ENCODE results near the gene PLD5.
"Not testable (repeated sequence)": the region's sequence is repeated elsewhere in the genome, so short reads cannot be mapped to it uniquely, and the experiment has no call there.

PLD5 gene

DNA sequence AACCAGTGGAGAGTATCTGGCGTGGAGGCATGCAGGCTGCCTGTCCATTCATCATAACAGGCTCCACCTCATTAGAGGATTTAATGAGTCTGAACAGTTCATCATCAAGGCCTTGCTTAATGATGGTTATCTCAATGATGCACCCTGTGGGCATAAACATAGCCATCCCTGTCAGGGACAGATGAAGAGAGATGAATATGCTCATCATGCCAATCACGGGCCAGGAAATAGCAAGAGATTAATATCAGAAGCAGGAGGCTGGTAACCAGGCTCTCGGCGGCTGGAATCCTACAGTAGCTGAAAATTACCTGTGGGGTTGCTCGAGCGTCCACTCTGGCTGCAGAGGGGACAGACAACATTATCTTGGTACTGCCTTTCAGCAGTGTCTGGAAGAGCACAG is 247.7 kb downstream of the PLD5 start:
- not testable (repeated sequence) for DNase-seq (ENCODE audit: low read depth)

DNA sequence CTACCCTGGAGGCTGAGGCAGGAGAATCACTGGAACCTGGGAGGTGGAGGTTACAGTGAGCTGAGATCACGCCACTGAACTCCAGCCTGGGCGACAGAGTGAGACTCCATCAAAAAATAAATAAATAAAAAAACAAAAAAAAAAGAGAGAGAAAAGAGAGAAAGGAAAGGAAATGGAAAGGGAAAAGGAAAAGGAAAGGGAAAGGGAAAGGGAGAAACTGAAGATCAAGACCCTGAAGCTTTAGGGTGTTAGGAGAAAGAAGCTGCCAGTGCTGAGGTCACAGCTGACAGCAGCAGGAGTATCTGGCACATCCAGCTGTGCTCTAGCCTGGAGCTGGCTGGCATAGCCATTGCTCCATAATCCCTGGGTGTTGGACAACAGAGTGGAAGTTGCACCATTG is 257.5 kb downstream of the PLD5 start:
- not testable (repeated sequence) for DNase-seq (ENCODE audit: low read depth)

DNA sequence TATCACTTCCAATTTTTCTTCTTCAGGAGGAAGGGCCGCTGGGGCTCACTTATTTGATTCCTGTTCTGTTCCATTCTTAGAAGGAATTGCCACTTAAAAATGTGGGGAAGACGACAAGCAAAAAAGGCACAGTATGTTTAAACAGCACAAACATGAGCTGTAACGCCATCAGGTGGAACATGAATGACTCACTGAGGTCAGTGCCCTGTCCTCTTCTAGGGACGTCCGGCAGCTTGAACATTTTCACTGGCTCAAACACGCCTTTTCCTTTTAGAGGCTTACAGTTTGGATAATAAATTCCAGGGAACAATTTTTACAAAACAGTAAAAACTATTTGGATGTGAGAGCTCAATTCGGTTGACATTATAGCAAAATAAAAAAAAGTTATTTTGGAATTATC is 260.1 kb downstream of the PLD5 start:
- DNase-seq (ENCODE audit: low read depth), result not testable (repeated sequence)

DNA sequence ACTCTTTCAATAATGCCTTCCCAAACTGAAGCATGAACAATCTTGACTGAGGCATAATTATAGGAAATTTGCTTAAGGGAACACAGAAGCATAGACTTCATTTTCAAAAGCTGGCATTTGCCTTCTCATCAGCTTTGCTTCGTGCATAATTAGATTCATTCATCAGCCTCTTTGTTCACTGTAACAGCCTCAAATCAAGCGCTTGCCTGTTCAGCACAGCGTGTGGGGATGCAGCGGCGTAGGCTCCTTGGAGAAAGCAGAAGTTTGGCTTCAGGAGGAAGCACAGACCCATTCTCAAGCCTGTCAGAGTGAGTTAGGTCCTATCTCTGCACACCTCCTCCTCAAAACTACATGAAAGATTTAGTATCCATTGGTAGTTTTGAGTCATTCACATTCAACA is 279.2 kb downstream of the PLD5 start:
- DNase-seq (ENCODE audit: low read depth), result no peak

DNA sequence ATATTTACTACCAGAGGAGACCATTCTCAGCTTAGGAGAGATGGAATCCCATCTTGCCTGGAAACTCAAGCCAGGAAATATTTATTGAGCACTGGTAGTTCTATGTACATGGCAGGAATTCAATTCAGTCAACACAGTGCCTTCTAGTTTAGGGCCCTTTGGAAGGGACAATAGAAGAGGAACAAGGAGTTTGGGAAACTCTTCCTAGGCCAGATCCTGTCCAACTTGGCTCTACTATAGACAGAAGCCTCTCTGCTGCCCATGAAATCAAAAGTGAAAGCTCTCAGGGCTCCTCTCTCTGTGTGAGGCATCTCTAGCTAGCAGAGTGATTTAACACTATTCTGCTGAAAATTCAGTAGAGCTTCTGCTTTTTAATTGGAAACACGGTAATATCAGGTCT is 281.0 kb downstream of the PLD5 start:
- DNase-seq (ENCODE audit: low read depth), result no peak

DNA sequence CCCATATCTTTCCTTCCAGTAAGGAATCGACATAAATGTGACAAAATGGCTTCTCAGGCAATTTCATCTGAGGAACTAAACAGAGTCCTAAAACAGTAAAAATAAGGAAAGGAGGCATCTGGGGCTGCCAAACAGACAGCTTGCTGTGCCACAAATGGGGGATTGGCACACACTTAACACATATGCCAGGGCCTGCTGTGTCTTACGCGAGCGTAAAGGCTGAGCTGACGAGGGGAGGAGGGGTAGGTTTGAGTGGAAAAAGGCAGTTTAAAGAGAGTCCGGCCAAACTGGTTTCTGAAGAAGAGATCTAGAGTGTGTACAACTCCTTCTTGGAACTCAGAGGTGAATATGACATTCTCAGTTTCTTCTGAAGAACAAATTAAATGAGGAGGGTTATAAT is 281.5 kb downstream of the PLD5 start:
- DNase-seq (ENCODE audit: low read depth), result no peak

DNA sequence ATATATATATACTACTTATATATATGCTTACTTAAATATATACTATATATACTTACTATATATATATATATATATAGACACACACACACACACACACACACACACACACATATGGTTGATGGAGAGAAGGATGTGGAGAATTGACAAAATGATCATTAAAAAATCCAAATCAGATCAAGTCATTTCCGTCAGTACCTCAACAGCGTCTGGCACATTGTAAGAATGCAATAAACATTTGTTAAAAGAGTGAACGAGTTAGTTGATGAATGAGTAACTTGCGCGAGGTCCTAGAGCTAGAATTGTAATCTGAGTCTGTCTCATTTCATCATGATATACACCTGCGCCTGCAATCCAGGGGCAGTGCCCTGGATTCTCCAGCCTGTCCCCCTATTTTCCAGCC is 282.6 kb downstream of the PLD5 start:
- DNase-seq (ENCODE audit: low read depth), result no peak

DNA sequence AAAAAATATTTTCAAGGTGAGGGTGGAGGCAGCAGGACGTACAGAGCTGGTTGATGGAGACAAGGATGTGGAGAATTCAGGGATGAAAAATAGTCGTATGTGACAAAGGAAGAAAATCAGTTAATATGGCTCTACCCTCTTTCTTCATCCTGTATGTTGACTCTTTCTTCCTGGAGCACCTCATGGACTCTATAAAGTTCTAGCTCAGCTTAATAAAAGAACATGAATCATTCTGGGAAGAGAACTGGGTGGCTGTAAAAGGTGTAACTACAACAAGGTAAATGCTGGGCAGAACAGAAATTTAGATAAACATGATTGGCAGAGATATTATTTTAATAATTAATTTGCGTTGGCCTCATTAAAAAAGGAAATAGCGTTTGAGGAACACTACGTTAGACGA is 283.8 kb downstream of the PLD5 start:
- DNase-seq (ENCODE audit: low read depth), result no peak

DNA sequence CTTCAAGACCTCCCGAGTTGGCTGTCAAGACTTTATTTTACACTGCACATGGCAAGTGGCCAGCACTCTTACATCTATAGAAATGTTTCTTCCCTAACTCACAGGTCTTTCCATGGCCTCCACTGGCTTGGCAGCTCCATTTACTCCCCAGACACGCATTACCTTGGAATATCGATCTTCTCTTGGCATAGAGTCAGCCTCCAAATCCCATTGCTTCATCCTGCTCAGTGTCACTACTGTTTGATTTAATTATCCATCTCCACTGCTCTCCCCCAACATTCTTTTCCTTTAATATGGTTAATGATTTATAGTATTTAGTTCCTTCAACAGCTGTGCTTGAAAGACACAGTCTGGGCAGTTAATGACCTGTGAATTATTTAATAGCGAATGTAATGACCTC is 284.4 kb downstream of the PLD5 start:
- DNase-seq (ENCODE audit: low read depth), result no peak

DNA sequence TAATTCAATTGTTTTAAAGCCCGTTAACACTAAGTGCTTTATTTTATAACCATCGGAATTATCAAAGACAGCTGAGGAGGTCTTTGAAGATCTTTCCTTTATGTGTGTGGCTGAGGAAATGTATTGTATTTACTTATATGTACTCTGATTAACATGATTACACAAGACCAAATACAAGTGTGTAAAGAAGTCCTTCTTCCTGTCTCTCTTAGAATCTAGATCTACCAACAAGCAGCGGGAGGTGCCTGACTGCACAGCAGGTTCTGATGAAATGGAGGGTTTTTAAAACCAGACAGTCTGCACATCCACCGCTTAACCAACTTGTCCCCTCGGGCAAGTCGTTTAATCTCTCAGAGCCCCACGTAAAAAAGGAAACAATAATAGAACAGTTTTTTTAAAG is 285.1 kb downstream of the PLD5 start:
- DNase-seq (ENCODE audit: low read depth), result no peak

DNA sequence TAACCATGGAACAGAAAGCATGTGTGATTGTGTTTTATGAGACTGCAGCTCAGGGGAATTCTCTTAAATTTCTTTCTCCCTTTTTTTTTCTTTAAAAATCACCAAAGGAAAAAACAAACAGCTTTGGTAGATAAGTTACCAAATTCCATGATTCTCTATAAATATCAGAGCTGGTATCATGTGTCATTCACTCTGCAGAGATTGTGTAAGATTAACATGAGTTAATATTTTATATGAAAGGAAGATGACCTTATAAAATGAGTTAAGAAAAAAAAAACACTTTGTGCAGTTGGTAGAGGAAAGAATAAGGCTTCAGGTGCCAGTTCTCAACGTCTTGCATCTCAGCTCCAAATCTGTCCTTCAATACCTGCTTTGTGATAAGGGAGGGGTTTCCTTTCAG is 287.4 kb downstream of the PLD5 start:
- DNase-seq (ENCODE audit: low read depth), result no peak

DNA sequence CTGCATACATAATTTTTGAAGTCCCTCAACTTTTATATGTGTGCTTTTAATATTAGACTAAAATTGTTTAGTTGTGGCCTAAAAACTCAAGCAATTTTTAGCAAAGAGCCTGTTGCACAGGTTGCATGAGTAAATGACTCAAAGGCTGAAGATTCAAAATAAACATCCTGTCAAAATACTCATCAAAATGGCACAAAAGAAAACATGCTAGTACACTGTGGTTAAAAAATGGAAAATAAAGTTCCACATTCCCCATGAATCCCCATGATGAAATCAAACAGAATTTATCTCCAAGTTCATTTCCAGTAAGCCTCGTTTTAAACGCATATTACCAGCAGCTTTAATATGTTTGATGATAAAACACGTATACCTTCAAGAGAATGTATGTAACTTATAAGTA is 295.5 kb downstream of the PLD5 start:
- DNase-seq (ENCODE audit: low read depth), result no peak

DNA sequence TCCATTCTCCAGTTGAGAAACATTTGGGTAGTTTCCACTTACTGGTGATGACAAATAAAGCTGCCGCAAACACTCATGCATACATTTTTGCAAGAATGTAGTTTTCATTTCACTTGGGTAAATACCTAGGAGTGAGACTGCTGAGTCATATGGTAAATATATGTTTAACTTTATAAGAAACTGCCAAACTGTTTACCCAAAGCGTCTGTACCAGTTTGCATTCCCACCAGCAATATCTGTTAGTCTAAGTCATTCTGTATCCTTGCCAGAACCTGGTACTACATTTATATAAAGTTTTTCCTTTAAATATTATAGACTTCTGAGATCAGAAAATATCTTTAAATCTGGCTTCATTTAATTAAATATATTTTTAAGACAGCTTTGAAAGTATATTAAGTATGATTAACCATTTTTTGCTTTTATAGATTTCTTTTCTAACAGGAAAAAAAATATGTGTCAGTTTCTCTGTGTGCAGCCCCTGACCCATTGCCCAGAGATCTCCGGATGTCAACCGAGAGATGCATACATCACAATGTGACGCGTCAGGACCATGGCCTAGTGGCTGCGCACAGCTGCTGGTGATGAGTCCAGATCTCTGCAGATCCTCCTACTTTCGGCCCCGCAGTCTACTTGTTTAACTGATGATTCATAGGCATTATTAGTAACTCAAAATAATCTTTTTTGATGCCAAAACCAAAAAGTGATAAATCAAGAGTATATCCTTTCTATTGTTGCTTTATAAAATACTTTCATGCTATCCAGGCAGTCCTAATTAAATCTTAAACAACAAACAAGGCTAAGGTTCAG is 298.5 kb downstream of the PLD5 start:
- no peak for DNase-seq (ENCODE audit: low read depth)

DNA sequence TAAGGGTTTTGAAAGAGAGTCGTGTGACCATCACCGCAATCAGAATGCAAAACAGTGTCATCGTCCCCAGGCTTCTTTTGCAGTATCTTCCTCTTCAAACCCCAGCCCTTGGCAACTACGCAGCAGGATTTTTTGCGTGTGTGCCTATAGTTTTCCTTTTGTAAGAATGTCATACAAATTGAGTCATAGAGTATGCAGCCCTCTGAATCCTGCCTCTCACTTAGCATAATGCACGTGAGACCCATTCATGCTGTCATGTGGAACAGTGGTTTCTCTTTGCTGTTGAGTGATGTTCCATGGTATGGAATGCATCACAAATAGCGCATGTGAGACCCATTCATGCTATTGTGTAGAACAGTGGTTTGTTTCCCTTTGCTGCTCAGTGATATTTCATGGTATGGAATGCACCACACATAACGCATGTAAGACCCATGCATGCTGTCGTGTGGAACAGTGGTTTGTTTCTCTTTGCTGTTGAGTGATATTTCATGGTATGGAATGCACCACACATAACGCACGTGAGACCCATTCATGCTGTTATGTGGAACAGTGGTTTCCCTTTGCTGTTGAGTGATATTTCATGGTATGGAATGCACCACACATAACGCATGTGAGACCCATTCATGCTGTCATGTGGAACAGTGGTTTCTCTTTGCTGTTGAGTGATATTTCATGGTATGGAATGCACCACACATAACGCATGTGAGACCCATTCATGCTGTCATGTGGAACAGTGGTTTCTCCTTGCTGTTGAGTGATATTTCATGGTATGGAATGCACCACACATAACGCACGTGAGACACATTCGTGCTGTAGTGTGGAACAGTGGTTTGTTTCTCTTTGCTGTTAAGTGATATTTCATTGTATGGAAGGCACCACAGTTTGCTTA is 299.4 kb downstream of the PLD5 start:
- not testable (repeated sequence) for DNase-seq (ENCODE audit: low read depth)

DNA sequence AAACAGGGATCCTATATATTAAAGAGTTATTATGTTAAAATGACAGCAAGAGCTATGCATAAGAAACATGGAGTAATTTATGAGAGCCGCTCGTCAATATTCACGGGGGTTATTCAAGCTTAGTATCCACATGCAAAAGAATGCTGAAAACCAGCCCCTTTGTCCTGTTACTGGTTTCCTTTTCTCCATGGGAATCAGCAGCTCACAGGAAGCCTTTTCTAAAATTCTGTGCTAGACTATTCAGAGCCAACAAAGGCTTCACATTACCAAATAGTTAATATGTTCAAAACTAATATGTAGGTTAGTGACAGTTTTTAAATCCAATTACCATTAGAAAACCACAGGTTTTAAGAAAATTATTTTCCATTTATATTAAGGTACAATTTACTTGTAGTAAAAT is 300.0 kb downstream of the PLD5 start:
- DNase-seq (ENCODE audit: low read depth), result no peak

DNA sequence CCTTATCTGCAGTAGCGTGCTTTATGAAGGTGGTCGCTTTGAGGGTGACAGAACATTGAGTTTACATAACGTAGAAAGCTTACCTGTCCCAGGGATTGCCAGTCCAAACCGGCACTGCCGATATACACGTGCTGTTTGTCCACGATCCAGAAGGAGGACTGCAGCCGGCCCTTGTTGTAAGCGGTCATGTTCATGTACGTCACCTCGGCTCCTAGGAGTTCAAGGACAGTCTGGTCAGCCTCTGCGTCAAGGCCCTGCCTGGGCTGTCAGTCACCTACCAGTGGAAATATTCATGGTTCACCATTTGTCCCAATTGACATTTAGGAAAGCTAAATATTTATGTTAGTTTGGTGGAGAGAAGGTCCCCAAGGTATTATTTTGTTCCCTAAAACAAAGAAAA is 304.6 kb downstream of the PLD5 start:
- no peak for DNase-seq (ENCODE audit: low read depth)

DNA sequence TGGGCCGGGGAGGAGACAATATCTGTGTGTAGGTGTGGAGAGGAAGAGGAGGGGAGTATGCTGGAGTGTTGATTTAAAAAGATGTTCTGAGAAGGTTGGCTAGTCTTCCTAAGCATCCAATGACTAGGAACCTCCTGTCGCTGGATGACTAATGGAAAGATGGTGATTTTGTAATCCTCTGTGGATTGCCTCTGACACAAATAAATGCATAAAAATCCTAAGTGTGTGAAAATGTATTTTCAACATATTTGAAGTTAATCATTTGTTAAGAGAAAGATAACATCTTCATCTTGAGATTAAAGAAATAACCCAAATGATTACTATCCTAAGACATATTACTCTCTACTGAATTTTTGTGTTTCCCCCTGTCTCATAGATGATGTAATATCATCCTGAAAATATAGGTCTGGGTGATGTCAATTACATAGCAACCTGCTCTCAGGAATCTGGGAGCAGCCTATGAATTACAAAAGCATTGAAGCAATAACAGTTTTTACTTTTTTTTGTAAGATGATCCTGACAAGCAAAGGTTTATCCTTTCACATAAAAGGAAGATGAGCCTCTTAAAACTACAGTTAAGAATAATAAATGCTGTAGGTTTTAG is 305.1 kb downstream of the PLD5 start:
- no peak for DNase-seq (ENCODE audit: low read depth)

DNA sequence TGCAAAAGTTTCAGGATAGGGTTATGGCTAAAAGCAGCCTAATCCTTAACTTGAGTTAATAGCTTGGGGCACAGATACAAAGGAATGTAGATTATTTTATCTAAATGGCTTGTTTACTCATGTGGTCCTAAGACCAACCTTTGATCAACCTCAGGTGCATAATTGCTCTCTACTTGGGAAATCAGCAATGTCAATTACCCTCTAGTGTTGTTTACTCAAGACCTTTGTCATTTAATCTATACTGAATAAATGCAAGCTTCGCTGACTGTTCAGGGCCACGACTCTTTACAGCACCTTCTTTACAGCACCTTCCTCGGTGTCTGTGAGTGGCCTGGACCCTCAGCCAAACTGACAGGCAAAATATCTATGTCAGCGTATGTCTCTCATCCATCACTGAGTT is 308.1 kb downstream of the PLD5 start:
- no peak for DNase-seq (ENCODE audit: low read depth)

DNA sequence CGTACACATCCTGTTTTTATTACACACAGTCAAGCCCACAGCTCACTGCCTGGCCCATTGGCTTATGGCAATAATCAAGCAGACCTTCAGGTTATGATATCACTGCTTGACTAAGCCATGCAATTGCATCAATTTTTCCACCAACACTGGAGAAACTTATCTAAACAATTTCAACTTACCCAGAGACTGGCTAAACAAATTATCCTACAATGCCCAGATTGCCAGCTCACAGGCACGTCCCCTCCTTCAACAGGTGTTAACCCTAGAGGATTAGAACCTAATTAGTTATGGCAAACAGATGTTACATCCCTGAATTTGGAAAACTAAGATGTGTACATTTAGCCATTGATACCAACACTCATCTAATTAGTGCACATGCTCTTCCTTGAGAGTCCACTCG is 310.0 kb downstream of the PLD5 start:
- DNase-seq (ENCODE audit: low read depth), result not testable (repeated sequence)

DNA sequence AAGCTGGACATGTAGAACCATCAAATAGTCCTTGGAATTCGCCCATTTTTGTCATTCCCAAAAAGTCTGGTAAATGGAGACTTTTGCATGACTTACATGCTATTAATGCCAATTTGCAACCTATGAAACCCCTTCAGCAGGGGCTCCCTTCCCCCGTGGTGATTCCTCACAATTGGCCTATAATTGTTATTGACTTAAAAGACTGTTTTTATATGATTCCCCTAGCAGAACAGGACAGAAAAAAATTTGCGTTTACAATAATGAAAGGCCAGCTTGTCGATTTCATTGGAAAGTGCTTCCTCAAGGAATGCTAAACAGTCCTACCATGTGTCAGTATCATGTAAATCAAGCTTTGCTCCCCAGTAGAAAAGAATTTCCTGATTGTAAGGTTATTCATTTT is 311.5 kb downstream of the PLD5 start:
- DNase-seq (ENCODE audit: low read depth), result not testable (repeated sequence)

DNA sequence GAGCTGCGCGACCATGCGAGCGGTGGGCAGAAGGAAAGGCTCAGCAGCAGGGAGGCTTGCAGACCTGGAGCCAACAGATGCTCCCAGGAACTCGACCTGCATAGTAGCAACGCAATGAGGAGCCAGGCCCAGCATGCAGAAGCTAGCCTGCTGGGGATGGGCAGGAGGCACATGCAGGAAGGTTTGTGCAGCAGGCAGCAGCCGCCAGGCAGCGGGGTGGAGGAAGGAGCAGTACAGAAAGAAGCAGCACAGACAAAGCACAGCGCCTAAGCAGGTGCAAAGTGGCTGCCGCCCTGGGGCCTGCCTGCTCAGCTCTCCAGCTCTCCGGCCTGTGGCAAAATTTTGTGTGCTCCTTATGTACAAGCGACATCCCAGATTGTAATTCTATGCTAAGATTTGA is 312.1 kb downstream of the PLD5 start:
- DNase-seq (ENCODE audit: low read depth), result no peak

DNA sequence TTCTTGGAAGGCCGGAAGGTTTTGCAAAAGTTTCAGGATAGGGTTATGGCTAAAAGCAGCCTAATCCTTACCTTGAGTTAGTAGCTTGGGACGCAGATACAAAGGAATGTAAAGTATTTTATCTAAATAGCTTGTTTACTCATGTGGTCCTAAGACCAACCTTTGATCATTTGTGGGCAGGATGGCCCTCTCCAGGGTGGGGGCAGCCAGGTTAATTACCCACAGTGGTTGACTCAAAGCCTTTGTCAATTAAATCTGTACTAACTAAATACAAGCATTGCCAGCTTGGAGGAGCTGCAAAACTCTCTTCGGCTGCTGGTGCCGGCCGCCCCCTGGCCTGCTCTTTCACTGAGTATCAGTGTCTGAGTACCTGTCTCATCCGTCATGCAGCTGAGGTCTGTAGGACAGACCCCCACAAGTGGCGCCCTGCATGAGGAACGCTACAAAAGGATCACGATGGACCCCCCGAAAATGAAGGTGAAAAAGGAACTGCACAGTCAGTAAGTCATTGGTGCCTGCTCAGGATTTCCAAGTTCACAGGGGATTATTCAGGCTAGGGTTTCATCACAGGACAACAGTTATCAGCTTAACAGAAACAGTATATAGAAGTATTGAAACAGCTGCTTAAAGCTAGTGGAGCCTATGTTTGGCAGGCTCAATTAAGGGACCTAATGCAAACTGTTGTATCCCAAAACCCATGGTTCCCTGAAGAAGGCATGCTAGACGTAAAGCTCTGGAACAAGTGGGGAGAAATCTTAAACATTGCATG is 313.1 kb downstream of the PLD5 start:
- no peak for DNase-seq (ENCODE audit: low read depth)

Measured in stimulated activated CD8-positive, alpha-beta memory T cell treated with anti-CD3 and anti-CD28 coated beads, Interleukin-7, amount 100 ng/mL, for 24 hours (primary cell).